Measurements from ENCODE around the gene PKNOX2.
"Not testable (repeated sequence)": the region's sequence is repeated elsewhere in the genome, so short reads cannot be mapped to it uniquely, and the experiment has no call there.

The PKNOX2 gene

DNA sequence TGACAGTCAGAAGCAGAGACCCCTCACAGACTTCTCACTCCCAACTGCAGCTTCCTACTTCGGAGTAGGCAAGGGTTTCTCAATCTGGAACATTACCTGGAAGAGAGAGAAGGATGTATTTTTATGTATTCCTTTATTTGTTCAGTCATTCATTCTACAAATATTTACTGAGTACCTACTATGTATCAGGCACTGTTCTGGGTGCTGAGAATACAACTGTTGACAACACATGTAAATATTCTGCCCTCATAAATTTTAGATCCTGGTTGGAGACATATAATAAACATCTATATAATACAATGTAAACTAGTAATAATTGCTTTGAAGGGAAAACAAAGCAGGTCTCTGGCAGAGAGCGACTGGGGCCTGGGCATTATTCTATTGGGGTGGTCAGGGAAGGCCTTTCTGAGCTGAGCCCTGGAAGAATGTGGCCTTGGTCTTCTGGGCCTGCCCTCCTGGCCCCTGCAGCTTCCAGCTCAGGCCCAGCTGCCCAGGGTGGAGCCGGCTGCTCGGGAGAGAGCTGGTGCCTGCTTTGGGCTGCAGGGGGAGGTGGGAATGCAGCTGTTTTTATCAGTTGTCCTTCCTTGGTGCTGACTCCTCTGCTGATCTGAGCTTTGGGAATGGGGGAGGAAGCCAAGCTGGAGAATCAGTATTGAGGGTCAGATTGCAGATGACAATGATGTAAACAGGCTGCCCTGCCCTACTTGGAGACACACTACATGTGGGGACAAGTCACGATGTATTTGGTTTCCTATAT is 46.8 kb downstream of the PKNOX2 start:
- DNase-seq = no peak

DNA sequence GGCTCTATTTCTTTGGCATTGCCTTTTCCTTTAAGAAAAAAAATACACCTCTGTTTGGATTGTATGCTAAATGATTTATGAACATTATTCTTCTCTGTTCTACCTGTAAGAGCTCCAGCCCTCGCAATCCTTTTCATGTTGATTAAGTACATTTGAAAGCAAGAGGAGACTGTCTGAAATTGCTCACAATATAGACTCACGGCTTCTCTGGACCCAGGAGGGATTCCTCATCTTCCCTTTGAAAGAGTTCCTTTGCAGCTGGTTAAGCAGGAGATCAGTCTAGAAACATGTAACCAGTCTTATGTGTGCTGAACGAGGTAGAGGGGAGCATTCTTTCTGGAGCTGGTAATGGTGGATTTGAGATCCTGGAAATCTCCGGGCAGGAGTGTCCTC is 47.4 kb downstream of the PKNOX2 start:
- DNase-seq = no peak

DNA sequence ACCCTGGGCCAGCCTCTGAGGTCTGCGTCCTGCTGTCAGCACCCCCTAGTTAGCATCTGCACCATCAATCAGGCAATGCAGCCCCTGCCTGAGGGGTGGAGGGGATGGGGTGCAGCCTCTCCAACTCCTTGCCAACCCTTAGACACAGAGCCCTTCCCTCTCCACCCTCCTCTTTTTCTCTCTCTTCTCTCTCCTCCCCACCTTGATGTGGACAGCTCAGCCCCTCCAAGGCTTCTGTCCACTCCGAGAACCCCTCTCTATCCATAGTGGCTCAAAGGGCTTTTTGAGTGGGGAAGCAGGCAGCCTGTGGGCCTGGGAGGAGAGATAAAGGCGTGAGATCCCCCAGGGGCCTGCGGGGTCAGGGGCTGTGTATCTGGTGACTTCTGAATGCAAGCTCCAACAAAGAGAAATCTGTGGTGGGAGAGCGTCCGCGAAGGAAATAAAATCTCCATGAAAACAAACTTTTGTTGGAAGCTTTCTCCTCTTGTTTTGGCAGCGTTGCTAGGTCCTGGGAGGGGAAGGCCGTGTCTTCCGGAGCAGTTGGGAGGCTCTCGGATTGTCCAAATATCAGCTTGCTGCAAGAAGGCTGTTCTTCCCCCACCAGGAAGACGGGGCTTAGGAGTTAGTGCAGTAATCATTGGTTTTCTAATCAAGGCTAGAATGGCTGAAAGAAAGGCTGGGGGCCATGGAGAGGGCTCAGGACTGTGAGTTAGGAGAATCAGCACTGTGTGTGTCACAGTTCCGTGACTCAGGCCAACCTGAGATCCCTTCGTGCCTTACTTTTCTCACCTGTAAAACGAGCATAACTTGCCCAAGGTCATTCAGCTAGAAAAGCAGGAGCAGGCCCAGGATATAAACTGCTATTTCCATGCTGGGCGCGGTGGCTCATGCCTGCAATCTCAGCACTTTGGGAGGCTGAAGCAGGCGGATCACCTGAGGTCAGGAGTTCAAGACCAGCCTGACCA is 50.3 kb downstream of the PKNOX2 start:
- DNase-seq = no peak

DNA sequence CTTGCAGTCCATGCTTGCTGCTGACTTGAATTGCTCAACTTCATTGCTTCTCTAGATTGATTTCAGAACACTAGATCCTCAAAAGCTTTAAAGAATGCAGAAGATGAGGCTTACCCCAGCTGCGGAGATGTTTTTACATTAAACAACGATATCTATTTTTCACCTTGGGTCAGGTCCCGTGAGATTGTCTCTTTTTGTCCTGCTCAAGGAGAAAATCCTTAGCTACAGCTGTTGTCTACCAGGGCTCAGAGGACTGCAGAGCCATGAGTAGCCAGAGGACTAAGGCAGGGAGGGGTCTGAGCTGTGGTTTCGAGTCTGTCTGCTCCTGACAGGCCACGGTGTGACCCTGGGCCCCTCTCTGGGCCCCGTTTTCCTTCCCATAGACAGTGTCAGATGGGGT is 51.4 kb downstream of the PKNOX2 start:
- DNase-seq = no peak

DNA sequence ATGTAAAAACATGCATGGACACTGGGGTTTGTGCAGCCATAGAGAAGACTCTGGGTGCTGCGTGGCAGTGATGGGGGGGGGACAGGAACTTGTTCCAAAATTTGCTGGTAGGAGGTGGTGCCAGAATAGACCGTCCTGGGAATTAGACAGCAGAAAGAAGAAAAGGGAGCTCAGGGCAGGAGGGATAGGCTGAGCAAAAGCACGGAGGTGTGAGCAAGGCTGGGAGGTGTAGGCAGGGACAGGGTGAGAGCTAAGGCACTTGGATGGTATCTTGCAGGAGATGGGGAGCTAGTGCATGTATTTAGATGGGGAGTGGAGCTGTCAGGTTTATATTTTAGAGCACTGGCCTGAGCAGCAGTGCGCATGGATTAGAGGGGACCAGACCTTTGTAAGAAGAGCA is 53.8 kb downstream of the PKNOX2 start:
- no peak for DNase-seq

DNA sequence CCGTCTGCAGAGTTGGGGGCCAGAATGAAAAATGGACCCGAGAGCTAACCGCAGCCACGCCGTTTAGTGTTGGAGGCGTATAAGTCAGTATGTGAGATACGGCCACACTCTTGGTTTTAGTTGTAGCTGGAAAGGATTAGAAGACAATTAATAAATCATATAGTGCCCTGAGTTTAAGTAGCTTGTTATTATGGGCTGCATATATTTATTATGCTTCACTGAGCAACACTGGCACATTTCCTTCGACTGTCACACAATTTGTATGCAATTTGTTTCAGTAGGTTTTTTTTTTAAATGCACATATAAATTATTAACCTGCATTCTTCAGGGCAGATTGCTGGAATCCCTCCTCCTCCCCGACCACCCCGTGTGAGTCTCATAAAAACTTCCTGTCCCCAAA is 56.9 kb downstream of the PKNOX2 start:
- DNase-seq = no peak

DNA sequence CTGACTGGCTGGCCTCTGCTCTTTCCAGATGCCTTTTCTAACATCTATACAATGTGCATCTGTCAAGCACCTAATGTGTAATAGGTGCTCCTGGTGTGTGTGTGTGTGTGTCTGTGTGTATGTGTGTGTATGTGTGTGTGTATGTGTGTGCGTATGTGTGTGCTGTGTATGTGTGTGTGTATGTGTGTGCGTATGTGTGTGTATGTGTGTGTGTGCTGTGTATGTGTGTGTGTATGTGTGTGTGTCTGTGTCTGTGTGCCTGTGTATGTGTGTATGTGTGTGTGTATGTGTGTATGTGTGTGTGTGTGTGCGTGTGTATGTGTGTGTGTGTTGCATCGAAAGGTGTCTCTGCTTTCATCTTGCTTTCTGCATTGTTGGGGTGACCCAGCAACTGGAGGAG is 57.9 kb downstream of the PKNOX2 start:
- DNase-seq = no peak

DNA sequence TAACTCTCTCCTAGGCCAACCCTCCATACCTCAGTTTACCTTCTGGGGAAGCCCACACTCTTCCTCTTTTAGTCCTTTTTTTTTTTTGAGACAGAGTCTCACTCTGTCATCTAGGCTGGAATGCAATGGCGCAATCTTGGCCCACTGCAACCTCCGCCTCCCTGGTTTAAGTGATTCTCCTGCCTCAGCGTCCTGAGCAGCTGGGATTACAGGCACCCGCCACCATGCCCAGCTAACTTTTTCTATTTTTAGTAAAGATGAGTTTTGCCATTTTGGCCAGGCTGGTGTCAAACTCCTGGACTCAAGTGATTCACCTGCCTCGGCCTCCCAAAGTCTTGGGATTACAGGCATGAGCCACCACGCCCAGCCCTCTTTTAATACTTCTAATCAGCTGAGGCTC is 58.6 kb downstream of the PKNOX2 start:
- not testable (repeated sequence) for DNase-seq

DNA sequence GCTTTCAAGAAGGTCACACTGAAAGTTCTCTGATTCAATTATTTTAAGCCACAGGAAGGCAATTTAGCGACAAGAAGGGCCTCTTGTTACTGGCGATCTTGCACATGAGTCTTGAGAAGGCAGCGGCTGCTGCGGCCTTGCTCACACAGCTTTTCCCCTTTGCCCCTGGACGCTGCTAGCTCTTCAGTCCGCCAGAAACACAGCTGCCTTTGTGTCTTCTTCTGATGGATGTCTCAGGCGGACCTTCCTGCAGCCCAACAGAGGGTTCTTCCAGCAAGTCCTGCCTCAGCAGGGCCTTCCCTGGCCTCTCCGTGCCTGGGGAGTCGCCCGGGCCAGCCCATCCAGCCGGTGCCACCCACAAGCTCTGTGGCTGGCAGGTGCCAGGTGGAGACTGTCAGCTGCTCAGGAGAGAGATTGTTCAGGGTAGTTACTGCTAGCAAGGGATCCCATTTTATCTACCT is 59.4 kb downstream of the PKNOX2 start:
- no peak for DNase-seq

DNA sequence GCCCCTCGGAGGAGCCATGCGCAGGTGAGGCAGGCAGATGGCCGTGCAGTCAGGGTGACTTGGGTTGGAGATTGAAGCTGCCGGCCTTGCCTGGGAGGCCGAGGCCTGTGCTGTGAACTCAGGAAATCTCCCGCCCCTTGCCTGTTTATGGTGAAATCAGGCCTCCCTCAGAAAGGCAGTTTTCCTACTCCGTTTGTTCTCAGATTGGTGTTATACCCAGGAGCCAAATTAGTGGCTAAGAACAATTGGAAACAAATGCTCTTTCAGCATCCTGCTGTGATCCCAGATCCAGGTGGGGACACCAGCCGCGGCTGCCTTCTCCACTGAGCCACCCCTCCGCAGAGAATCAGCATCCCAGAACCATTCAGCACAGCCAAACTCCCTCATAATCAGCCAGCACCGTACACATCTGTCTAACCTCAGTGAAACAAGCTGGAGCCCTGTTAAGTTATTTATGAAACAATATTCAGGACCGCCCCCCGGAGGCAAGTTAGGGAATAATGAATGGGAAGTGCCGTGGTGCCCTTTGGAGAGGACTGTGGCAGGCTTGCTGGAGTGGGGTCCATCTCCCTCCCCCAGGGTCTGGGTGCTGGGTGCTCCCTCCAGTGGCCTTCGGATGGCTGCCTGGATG is 60.0 kb downstream of the PKNOX2 start:
- no peak for DNase-seq

DNA sequence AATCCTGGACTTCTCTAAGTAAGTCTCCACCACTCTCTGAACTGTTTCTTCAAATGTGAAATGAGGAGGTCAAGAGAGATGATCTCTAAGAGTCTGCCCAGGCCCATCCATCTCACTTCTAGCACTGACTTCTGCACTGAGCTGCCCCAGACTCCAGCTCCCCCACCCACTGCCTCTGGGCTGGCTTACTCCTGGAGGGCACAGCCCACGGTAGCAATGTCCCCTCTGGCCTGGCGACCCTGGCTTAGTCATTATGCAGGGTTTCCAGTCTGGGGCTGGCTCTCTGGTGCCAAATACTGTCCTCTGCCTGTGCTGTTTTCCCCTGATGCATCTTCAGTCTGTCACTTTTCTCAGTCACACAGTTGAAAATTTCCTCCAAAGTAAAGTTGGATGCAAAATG is 60.9 kb downstream of the PKNOX2 start:
- DNase-seq = no peak

DNA sequence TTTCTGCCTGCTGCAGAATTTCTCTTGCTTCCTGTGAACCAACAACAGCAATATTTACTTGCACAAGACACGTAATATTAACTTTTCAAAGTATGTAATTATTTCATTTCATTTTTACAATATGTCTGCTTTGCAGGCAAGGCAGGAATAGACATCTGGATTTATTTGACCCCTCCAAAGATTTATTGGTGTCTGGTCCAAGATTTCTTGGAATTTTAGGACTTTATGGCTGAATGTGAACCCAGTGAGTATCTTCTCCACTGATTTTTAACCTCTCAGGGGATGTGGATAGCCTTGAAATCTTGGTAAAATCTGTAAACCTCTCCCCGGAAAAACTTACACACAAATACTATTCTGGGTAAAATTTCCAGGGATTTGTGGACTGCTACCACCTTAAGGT is 61.5 kb downstream of the PKNOX2 start:
- no peak for DNase-seq

DNA sequence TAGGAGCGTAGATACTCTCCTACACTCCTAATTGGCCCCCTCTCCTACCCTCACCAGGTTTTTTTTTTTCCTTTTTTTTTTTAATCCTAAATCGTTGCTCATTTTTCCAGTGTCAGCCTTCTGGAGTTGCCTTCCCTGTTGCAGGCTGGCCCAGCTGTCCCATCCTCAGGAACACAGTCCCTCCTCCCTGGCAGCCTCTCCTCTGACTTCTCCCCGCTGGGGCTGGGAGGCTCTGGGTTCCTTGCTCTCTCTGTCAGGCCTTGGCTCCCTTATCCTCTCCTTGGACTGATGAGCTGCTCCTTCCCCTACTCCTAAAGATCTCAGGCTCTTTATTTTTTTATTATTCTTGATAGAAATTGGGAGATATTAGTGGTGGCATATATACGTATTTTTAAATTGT is 62.2 kb downstream of the PKNOX2 start:
- no peak for DNase-seq

DNA sequence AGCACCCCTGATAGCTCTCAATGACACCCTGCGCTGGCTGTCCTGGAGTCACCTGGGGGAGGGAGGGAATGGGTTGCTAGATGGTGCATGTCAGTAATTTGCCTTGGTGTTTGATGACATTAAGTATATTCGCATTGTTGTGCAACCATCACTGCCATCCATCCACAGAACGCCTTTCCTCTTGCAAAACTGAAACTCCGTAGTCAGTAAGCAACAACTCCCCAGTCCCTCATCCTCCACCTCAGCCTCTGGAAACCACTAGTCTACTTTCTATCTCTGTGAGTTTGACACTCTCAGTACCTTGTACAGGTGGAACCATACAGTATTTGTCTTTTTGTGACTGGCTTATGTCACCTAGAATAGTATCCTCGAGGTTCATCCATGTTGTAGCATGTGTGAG is 62.6 kb downstream of the PKNOX2 start:
- DNase-seq = no peak

DNA sequence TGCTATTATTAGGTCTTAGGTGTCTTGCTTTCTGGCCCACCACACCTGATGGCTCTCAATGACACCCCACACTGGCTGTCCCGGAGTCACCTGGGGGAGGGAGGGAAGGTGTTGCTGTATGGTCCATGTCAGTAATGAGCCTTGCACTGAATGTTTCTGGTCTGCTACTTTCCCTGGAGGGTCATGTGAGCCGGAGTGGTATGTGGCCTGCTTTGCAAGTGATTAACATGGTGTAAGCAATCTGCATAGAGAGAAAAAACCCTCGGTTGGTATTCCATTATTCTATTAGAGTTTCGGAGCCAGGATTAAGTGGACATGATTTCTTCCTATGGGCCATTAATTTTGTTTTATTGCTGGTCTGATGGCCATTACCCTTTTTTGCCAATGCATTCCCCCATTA is 63.9 kb downstream of the PKNOX2 start:
- DNase-seq = no peak

DNA sequence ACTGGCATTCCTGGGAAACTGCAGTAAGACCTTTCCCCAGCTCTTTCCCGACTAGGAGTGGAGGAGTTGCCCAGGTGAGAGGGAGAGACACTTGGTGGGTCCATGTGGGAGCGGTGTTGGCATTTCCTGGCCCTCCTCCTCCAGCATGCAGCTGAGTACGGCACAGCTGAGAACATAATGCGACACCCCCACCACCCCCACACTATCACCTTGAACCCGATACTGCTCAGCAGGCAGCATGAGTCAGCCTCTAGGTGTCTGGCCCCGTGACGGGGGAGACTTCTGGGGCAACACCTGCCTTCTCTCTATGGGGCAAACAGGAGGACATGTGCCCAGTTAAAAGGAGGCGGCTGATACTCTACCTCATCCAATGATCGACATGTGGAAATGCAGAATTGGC is 64.4 kb downstream of the PKNOX2 start:
- no peak for DNase-seq

DNA sequence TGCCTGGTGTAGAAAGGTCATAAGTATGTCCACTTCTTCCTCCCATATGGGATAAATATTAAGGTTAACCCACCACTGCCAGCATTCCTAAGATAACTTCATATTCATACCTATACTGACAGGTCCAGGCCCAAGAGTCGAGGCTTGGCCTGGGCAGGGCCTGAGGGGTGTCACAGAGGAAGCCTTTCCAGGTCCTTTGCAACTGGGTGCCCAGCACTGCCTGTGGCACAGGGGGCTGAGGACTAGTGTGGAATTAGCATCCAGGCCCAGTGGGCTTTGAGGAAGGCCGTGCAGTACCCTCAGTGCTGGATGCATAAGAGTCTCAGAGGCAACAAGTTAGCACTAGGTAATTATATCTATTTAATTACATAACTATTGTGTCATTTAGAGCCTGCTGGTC is 65.4 kb downstream of the PKNOX2 start:
- no peak for DNase-seq

DNA sequence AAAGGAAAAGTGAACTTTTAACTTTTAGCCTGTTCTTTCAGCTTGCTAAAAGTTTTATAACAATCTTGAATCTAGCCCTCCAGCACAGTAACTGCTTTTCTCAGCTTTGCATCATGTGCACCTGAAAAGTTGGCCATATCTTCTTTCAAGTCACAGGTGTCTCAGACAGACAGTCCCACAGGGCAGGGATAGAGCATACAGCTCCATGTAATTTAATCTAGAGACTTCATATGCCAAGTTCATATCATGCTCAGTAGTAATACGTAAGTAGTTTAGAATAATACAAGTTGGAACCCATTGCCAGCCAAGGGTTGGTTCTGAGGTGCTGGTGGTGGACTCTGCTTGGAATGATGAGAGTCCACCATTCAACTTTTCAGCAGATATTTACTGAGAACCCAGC is 68.6 kb downstream of the PKNOX2 start:
- DNase-seq = no peak

DNA sequence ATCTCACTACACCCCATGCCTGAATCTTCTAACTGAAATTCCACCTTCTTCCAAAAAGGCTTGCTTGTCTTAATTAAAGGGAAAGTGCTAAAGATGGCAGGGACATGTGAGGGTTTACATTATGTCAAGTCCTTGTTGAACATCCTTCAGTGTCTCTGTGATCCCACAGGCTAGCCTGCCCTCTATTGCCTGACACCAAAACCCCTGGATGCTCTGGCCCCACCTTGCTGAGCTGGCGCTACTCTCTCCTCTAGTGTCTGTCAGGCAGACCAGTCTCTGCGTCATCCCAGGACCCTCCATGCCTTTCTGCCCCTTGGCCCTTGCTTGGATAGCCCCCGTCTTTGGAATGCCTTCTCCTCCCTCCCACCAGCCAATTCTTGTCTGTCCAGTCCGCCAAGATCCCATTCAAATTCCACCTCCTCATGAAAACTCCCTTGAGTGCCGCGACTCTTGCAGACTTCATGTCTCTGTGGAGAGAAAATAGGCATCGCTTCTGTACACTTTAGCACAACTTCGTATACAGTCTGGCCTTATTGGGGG is 69.3 kb downstream of the PKNOX2 start:
- no peak for DNase-seq

DNA sequence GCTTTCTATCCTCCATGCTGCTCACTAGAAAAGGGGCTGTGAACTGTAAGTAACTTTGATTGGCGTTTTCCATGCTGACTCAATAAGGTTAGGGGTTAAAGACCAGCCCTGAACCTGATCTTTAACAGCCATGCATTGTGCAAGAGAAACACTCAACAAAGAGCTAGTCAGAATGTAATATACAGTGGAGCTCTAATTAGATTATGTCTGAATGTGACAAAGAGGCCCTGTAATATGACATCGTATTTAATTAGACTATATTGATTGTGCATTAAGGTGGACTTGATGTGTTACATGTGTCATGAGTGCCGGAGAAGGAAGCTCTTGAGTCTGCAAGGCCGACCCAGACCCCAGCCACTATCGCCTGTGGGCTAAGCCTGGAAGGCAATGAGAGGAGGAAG is 70.5 kb downstream of the PKNOX2 start:
- DNase-seq = no peak

DNA sequence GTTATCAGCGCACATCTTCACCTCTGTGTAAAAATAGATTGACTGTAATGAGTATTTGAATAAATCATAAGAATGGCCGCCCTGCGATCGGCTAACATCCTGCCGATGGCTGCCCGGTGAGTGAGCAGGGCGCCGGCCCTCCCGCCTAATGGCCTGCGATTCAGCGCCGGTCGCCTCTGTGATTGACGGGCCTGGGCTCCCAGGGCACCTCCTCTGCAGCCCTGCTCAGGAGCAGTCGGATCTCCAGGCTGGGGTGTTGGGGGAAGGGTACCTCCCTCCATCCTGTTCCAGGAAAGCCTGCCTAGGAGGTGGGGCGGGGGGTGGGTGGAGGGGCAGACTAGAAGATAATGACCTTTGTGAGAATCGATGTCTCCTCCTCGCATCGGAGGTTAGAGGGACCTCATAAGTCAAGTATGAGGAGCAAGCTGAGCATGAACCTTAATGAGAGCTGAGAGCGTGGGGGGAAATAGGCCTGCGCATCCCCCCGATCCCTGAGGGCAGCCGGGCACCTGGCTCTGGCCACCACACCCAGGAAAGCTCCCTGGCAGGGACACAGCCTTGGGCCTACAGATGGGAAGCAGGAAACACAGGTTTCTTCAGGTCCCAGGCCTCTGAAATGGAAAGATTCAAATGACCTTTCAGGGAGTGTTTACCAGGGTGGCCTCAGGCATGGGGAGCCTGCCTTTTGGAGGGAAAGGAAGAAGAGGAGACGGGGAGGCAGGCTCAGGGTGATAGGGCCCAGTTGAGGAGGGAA is 71.7 kb downstream of the PKNOX2 start:
- DNase-seq = no peak

Measured in NCI-H1436 (cell line).